Dorsolateral prefrontal cortex (tissue), 118 donors: ENCODE measurements around the gene TSC22D4. TPM values are rescaled to one million over a fixed set of nuclear protein-coding genes. Genes with fewer than 3 reads are reported as not detected.

Experiments
- total RNA-seq, 120 experiments: library from RNA; stranded (reverse); gene quantifications; one replicate each; pipeline versions ENCODE4 v1.2.3 to v1.2.4, GENCODE V29; 2022

The TSC22D4 gene
- total RNA-seq, 120 experiments from 2014 or later: 142 to 595 (median 270) TPM

Other genes starting within 250 kb of the TSC22D4 start
- under 1 TPM in 2 of 120 experiments, not detected in 118; 0.25 to 0.30 TPM for gene SPDYE3, start 171.5 kb downstream of the TSC22D4 start, total RNA-seq
- 100 to 1,000 TPM in 5 of 120 experiments, 10 to 100 TPM in 115; 29.6 to 137 (median 52.9) TPM for gene PILRB, start 121.1 kb downstream of the TSC22D4 start, total RNA-seq
- gene PILRA, start 105.7 kb downstream of the TSC22D4 start, total RNA-seq: 10 to 100 TPM in 107 of 120 experiments, 1 to 10 TPM in 13; 7.1 to 48.0 (median 17.7) TPM
- gene ZCWPW1, start 50.5 kb downstream of the TSC22D4 start, total RNA-seq: 10 to 100 TPM in 31 of 120 experiments, 1 to 10 TPM in 89; 3.3 to 20.5 (median 8.0) TPM
- gene MEPCE, start 49.4 kb downstream of the TSC22D4 start, total RNA-seq: 10 to 100 TPM; 29.2 to 57.4 (median 39.6) TPM
- 10 to 100 TPM in 117 of 120 experiments, 1 to 10 TPM in 3; 6.8 to 26.4 (median 17.4) TPM for gene PPP1R35, start 42.7 kb downstream of the TSC22D4 start, total RNA-seq
- gene SPACDR, start 15.0 kb downstream of the TSC22D4 start, total RNA-seq: 10 to 100 TPM in 34 of 120 experiments, 1 to 10 TPM in 85, not detected in 1; 1.4 to 43.4 (median 7.0) TPM
- gene NYAP1, start 4.7 kb upstream of the TSC22D4 start, total RNA-seq: 10 to 100 TPM; 19.9 to 89.5 (median 61.4) TPM
- gene AGFG2, start 60.0 kb upstream of the TSC22D4 start, total RNA-seq: 100 to 1,000 TPM in 1 of 120 experiments, 10 to 100 TPM in 119; 26.9 to 118 (median 44.7) TPM
- gene SAP25, start 94.7 kb upstream of the TSC22D4 start, total RNA-seq: 10 to 100 TPM in 9 of 120 experiments, 1 to 10 TPM in 107, under 1 TPM in 1, not detected in 3; 0.63 to 14.5 (median 4.3) TPM
- gene LRCH4, start 106.9 kb upstream of the TSC22D4 start, total RNA-seq: 10 to 100 TPM; 29.1 to 86.0 (median 48.3) TPM
- 1 to 10 TPM in 64 of 120 experiments, under 1 TPM in 49, not detected in 7; 0.23 to 3.2 (median 1.1) TPM for gene FBXO24, start 107.1 kb upstream of the TSC22D4 start, total RNA-seq
- gene PCOLCE, start 123.1 kb upstream of the TSC22D4 start, total RNA-seq: 10 to 100 TPM in 38 of 120 experiments, 1 to 10 TPM in 82; 2.5 to 20.4 (median 7.2) TPM
- 10 to 100 TPM; 11.7 to 26.4 (median 18.7) TPM for gene MOSPD3, start 133.3 kb upstream of the TSC22D4 start, total RNA-seq
- gene TFR2, start 162.3 kb upstream of the TSC22D4 start, total RNA-seq: 10 to 100 TPM in 80 of 120 experiments, 1 to 10 TPM in 40; 4.8 to 19.8 (median 11.4) TPM
- 10 to 100 TPM; 20.5 to 98.3 (median 64.7) TPM for gene ACTL6B, start 177.2 kb upstream of the TSC22D4 start, total RNA-seq
- 100 to 1,000 TPM; 119 to 205 (median 150) TPM for gene GNB2, start 194.5 kb upstream of the TSC22D4 start, total RNA-seq
- gene GIGYF1, start 215.0 kb upstream of the TSC22D4 start, total RNA-seq: 10 to 100 TPM; 35.0 to 77.6 (median 49.7) TPM
- gene POP7, start 226.9 kb upstream of the TSC22D4 start, total RNA-seq: 10 to 100 TPM; 20.7 to 61.9 (median 42.4) TPM
- 1 to 10 TPM in 1 of 120 experiments, under 1 TPM in 9, not detected in 110; 0.33 to 1.0 (median 0.47) TPM for gene EPO, start 241.3 kb upstream of the TSC22D4 start, total RNA-seq